Suprapubic skin (tissue), 4 donors: ENCODE data around the gene CENPO.

ENCODE experiments used
- CTCF ChIP-seq, 2 donors: fragments of 200-600 bp in 1 of 2; fragments of 450-650 bp in 1 of 2; sonication (generic) in 1 of 2; IDR thresholded peaks; one replicate each; pipeline ENCODE4 v1.5.1; 2016 to 2019; ENCODE audit warnings: antibody characterized with exemption in 2 of 2, mild to moderate bottlenecking in 1 of 2, moderate library complexity in 1 of 2
- POLR2A ChIP-seq, 2 donors: fragments of 450-650 bp; IDR thresholded peaks; one replicate each; pipeline ENCODE4 v1.6.1; 2017; ENCODE audit warnings: antibody characterized with exemption in 2 of 2, mild to moderate bottlenecking in 2 of 2, moderate library complexity in 2 of 2
- POLR2AphosphoS5 ChIP-seq, 3 donors: sonication (generic); formaldehyde crosslinking; IDR thresholded peaks; one replicate each; pipeline ENCODE4 v1.6.1; 2017; ENCODE audit warnings: antibody characterized with exemption in 3 of 3

- TF ChIP-seq CTCF (IDR thresholded peaks at IDR 0.05) (no peak), POLR2AphosphoS5 (IDR thresholded peaks at IDR 0.05) (no peak), POLR2A (IDR thresholded peaks at IDR 0.05) (no peak)
These were observed 22.2 kb upstream of the CENPO start for GRCh38 chr2:24771061-24771460.
